Ascending aorta (tissue), 2 donors: ENCODE results near the gene PSMB2. TPM values are rescaled to one million over a fixed set of nuclear protein-coding genes. Genes with fewer than 3 reads are reported as not detected.
A peak's percentile ranks its signal among the peaks of the same experiment; 100 is the strongest.
"Not testable (repeated sequence)": the region's sequence is repeated elsewhere in the genome, so short reads cannot be mapped to it uniquely, and the experiment has no call there.

Source experiments
- DNase-seq, 2 donors: peaks; one replicate each; pipeline ENCODE4 v3.0.0-alpha.2; 2019; ENCODE audit warnings: low spot score in 2 of 2
- H3K27ac ChIP-seq, 2 donors: fragments of 200-600 bp; sonication (generic); one replicate each; pipeline ENCODE4 v1.5.1; 2016 to 2017; ENCODE audit warnings: mild to moderate bottlenecking in 1 of 2
- H3K27me3 ChIP-seq: fragments of 200-600 bp; sonication (generic); one replicate; pipeline ENCODE4 v1.5.1; 2017
- H3K36me3 ChIP-seq, 2 donors: fragments of 200-600 bp; sonication (generic); one replicate each; pipeline ENCODE4 v1.5.1; 2016
- H3K4me1 ChIP-seq, 2 donors: fragments of 200-600 bp; sonication (generic); one replicate each; pipeline ENCODE4 v1.5.1; 2016 to 2017; ENCODE audit warnings: mild to moderate bottlenecking in 1 of 2
- H3K4me3 ChIP-seq, 2 donors: fragments of 200-600 bp; sonication (generic); one replicate each; pipeline ENCODE4 v1.5.1; 2016 to 2017; ENCODE audit warnings: mild to moderate bottlenecking in 1 of 2
- H3K9me3 ChIP-seq, 2 donors: fragments of 200-600 bp; sonication (generic); one replicate each; pipeline ENCODE4 v1.5.1; 2016
- CTCF ChIP-seq, 3 experiments: fragments of 200-600 bp in 2 of 3; fragments of 450-650 bp in 1 of 3; sonication (generic) in 2 of 3; IDR thresholded peaks; one replicate each; pipeline ENCODE4 v1.5.1; 2016 to 2019; ENCODE audit warnings: antibody characterized with exemption in 3 of 3, mild to moderate bottlenecking in 1 of 3, moderate library complexity in 1 of 3
- intact Hi-C: fragments of 100-400 bp; cut with DNase I; formaldehyde crosslinking; loops from one replicate; pipeline ENCODE4 v1.15.1; 2023
- total RNA-seq: library from RNA; depleted of rRNA; stranded (reverse); fragments of >200 nt; gene quantifications from one replicate; pipeline ENCODE4 v1.1.0, GENCODE V29; 2016

PSMB2 gene
- 54.0 TPM for total RNA-seq

GRCh38 chr1:35641233-35641866 lies at the start of gene PSMB2:
PSMB2 (minus strand) TSS chr1:35641526; CDS start chr1:35641432, 94 bp downstream.
- no peak for TF ChIP-seq CTCF (IDR thresholded peaks at IDR 0.05)
- peak; percentile 85 to 97 for DNase-seq
- no peaks in the 10 kb centered on the region for H3K36me3 ChIP-seq
- no peaks in the 10 kb centered on the region for H3K9me3 ChIP-seq
- peak within 1 kb of the TSS; percentile 88 to 90 for H3K4me3 ChIP-seq
- intact Hi-C loops = loop anchor here (1.0 to 10.0 kb wide), 6 partner anchors 76 to 813 kb away; partner anchors contain the start of genes C1orf216, KIAA0319L, NCDN and OSCP1
- peaks cover 3 to 28% of the 10 kb centered on the region in 2 donors for H3K4me1 ChIP-seq
- H3K27me3 ChIP-seq = no peaks in the 10 kb centered on the region
- peak within 1 kb of the TSS; percentile 87 to 91 for H3K27ac ChIP-seq

DNA sequence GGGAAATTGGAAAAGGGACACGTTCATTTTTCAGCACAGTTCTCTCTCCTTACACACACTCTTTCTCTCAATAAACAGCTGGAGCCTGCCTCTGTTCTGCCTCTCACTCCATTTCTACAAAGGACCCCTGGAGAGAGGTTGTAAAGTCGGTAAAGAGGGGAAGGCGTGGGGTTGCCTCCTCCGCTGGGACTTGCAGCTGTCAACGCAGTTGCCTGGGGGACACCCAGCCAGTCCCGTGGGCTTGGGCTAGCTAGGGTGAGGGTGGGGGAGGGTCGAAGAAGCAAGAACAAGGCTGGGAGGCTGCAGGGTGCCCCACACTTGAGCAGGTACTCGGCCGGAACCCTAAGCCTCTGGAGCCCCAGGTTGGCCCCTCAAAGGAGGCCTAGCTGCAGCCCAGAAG lies 49.8 kb upstream of the PSMB2 start:
- Histone ChIP-seq H3K9me3 (no peaks in the 10 kb centered on the region), H3K4me1 (no peaks in the 10 kb centered on the region), H3K36me3 (no peaks in the 10 kb centered on the region), H3K27me3 (no peaks in the 10 kb centered on the region), H3K27ac (no peak overlapping the region), H3K4me3 (no peak overlapping the region)
- no peak for DNase-seq
- no peak for TF ChIP-seq CTCF (IDR thresholded peaks at IDR 0.05)
- intact Hi-C loops = no loop called here

- DNase-seq, H3K4me1 ChIP-seq, H3K27ac ChIP-seq, H3K9me3 ChIP-seq, H3K27me3 ChIP-seq, H3K4me3 ChIP-seq, H3K36me3 ChIP-seq, intact Hi-C loops: not testable (repeated sequence)
These were observed 48.8 kb upstream of the PSMB2 start for GRCh38 chr1:35690103-35690502.

- no peak for DNase-seq
- no peak for TF ChIP-seq CTCF (IDR thresholded peaks at IDR 0.05)
- H3K4me1 ChIP-seq = no peaks in the 10 kb centered on the region
- no peak overlapping the region for H3K4me3 ChIP-seq
- H3K27me3 ChIP-seq = no peaks in the 10 kb centered on the region
- no peaks in the 10 kb centered on the region for H3K36me3 ChIP-seq
- H3K9me3 ChIP-seq = no peaks in the 10 kb centered on the region
- intact Hi-C loops = no loop called here
- H3K27ac ChIP-seq = no peak overlapping the region
These were observed 46.8 kb upstream of the PSMB2 start for GRCh38 chr1:35688161-35688560.

- H3K4me3 ChIP-seq = no peak overlapping the region
- no peaks in the 10 kb centered on the region for H3K9me3 ChIP-seq
- intact Hi-C loops = no loop called here
- no peak overlapping the region for H3K27ac ChIP-seq
- H3K27me3 ChIP-seq = no peaks in the 10 kb centered on the region
- DNase-seq = no peak
- H3K4me1 ChIP-seq = no peaks in the 10 kb centered on the region
- TF ChIP-seq CTCF (IDR thresholded peaks at IDR 0.05) = no peak
- no peaks in the 10 kb centered on the region for H3K36me3 ChIP-seq
These were observed 41.7 kb upstream of the PSMB2 start for GRCh38 chr1:35683012-35683411.

DNA sequence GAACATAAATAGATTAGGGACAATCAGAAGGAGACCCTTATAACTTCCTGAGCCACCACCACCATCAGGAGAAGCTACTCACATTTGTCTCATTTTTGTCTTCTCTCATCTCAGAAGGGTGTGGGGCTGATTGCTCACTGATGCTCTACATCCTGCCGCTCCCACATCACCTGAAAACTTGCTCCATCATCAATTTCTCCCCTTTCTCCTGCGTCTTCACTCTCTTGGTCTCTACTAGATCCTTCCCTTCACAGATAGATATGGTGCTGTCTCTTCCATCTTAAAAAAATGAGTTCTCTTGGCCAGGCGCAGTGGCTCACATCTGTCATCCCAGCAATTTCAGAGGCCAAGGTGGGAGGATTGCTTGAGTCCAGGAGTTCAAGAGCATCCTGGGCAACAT lies 38.9 kb upstream of the PSMB2 start:
- no peak for DNase-seq
- H3K36me3 ChIP-seq = no peaks in the 10 kb centered on the region
- no peaks in the 10 kb centered on the region for H3K9me3 ChIP-seq
- no peak for TF ChIP-seq CTCF (IDR thresholded peaks at IDR 0.05)
- H3K27ac ChIP-seq = no peak overlapping the region
- no peaks in the 10 kb centered on the region for H3K27me3 ChIP-seq
- H3K4me3 ChIP-seq = no peak overlapping the region
- H3K4me1 ChIP-seq = no peaks in the 10 kb centered on the region
- intact Hi-C loops = no loop called here
